ENCODE data around the gene WDR46.

Gene WDR46

GRCh38 chr6:33318426-33319073 is 29.5 kb upstream of the WDR46 start:
- TF ChIP-seq CTCF (IDR thresholded peaks at IDR 0.05; ENCODE audit: control extremely low read depth, extremely low read depth, low read depth, missing control alignments) = no peak
- DNase-seq (ENCODE audit: extremely low spot score) = no peak
- ChIA-PET POLR2A (interaction anchor here (0.6 to 1.6 kb wide), 8 partner anchors 18 to 243 kb away, joined by 3 to 17 read pairs (median 6); partner anchors contain the start of genes B3GALT4, HLA-DPB1, RGL2 and RPS18), CTCF (interaction anchor here (0.8 to 3.3 kb wide), 7 partner anchors 13 to 208 kb away, joined by 3 to 13 read pairs (median 4); partner anchors contain the start of genes B3GALT4 and RGL2)

- DNase-seq (ENCODE audit: extremely low spot score) = peak; percentile 89
- CTCF ChIA-PET = interaction anchor here (0.8 to 3.3 kb wide), 7 partner anchors 13 to 382 kb away, joined by 3 to 13 read pairs (median 4); partner anchors contain the start of genes B3GALT4 and RGL2
- no peak for TF ChIP-seq CTCF (IDR thresholded peaks at IDR 0.05; ENCODE audit: control extremely low read depth, extremely low read depth, low read depth, missing control alignments)
- POLR2A ChIA-PET = interaction anchor here (0.6 to 1.6 kb wide), 9 partner anchors 17 to 518 kb away, joined by 3 to 17 read pairs (median 6); partner anchors contain the start of genes B3GALT4, HLA-DPB1, RGL2 and RPS18
These were observed 28.8 kb upstream of the WDR46 start, which contains the start of gene ZBTB22 for GRCh38 chr6:33317669-33318425. TSS of gene ZBTB22 (minus strand) at chr6:33317744. CDS start at chr6:33316916, 828 bp downstream.

- no peak for TF ChIP-seq CTCF (IDR thresholded peaks at IDR 0.05; ENCODE audit: control extremely low read depth, extremely low read depth, low read depth, missing control alignments)
- no peak for DNase-seq (ENCODE audit: extremely low spot score)
- POLR2A ChIA-PET = interaction anchor here (0.7 to 1.6 kb wide), 9 partner anchors 16 to 517 kb away, joined by 3 to 17 read pairs (median 4); partner anchors contain the start of genes B3GALT4, HLA-DPB1, RGL2 and RPS18
- CTCF ChIA-PET = interaction anchor here (0.8 to 3.3 kb wide), 4 partner anchors 12 to 383 kb away, joined by 3 to 13 read pairs (median 10); partner anchors contain the start of gene RGL2
These were observed 28.3 kb upstream of the WDR46 start for GRCh38 chr6:33317419-33317668.

GRCh38 chr6:33316603-33317418 is 27.8 kb upstream of the WDR46 start:
- no peak for TF ChIP-seq CTCF (IDR thresholded peaks at IDR 0.05; ENCODE audit: control extremely low read depth, extremely low read depth, low read depth, missing control alignments)
- ChIA-PET POLR2A (interaction anchor here (0.7 to 1.6 kb wide), 5 partner anchors 16 to 345 kb away, joined by 3 to 17 read pairs (median 9); partner anchors contain the start of genes HLA-DPB1 and RGL2), CTCF (interaction anchor here (1.5 to 3.3 kb wide), 3 partner anchors 12 to 28 kb away, joined by 6 to 13 read pairs (median 13); partner anchors contain the start of gene RGL2)
- no peak for DNase-seq (ENCODE audit: extremely low spot score)

- no peak for DNase-seq (ENCODE audit: extremely low spot score)
- TF ChIP-seq CTCF (IDR thresholded peaks at IDR 0.05; ENCODE audit: control extremely low read depth, extremely low read depth, low read depth, missing control alignments) = no peak
- ChIA-PET CTCF (interaction anchor here (1.0 to 3.3 kb wide), 3 partner anchors 16 to 68 kb away, joined by 3 to 13 read pairs (median 3); partner anchors contain the start of gene RGL2), POLR2A (no interaction called here)
These were observed 27.0 kb upstream of the WDR46 start for GRCh38 chr6:33315793-33316602.

Measured in GM10248 (cell line).